ENCODE measurements around the gene ABCA1. TPM values are rescaled to one million over a fixed set of nuclear protein-coding genes. Genes with fewer than 3 reads are reported as not detected.

ABCA1 gene
- total and polyA plus RNA-seq, 2 of the 4 experiments (the other 2 are of a cell fraction): 5.8 to 52.2 TPM

- Histone ChIP-seq H4K5ac (ENCODE audit: low read depth, low read length) (no peak overlapping the region), H3K18ac (ENCODE audit: low read depth, low read length) (peak overlapping the region; percentile 72; the same call in 1 of the 2 replicates), H3K27ac (ENCODE audit: insufficient read depth, low read length) (peak overlapping the region; percentile 48), H3K27me3 (ENCODE audit: control insufficient read depth, insufficient read depth, low read length) (no peaks in the 10 kb centered on the region), H3K4me2 (ENCODE audit: low read depth, low read length) (peak overlapping the region; percentile 17), H4K20me1 (ENCODE audit: insufficient read depth, low read length) (peaks cover 18% of the 10 kb centered on the region), H3K4me3 (ENCODE audit: insufficient read depth, low read depth, low read length) (no peak overlapping the region), H2AK5ac (ENCODE audit: low read depth, low read length) (peak overlapping the region; percentile 40), H3K9me1 (ENCODE audit: insufficient read depth, low read length) (peaks cover 21% of the 10 kb centered on the region), H3K36me3 (ENCODE audit: control insufficient read depth, insufficient read depth, low read length) (peaks cover 26% of the 10 kb centered on the region), H3K9ac (ENCODE audit: low read depth, low read length) (no peak overlapping the region), H2AK9ac (replicated peaks; ENCODE audit: low read depth, low read length, poor library complexity) (peak overlapping the region; percentile 22), H4K91ac (ENCODE audit: insufficient read depth, low read depth, low read length) (peak overlapping the region; percentile 50), H2AFZ (replicated peaks; ENCODE audit: low read length, poor library complexity) (peak overlapping the region; percentile 4), H3K79me1 (ENCODE audit: low read depth in 1 of 2, low read length in 2 of 2) (peaks cover 6 to 55% of the 10 kb centered on the region in 2 experiments), H3K9me3 (ENCODE audit: control insufficient read depth, insufficient read depth, low read length) (no peaks in the 10 kb centered on the region), H3K4me1 (ENCODE audit: control insufficient read depth, insufficient read depth, low read length) (peaks cover 43% of the 10 kb centered on the region), H2BK120ac (ENCODE audit: low read depth, low read length) (peak overlapping the region; percentile 84), H3K56ac (ENCODE audit: extremely low read depth, insufficient read depth, low read length) (no peak overlapping the region), H3K4ac (ENCODE audit: low read depth, low read length) (peak overlapping the region; percentile 78), H4K8ac (ENCODE audit: low read depth in 2 of 2, low read length in 2 of 2) (peak overlapping the region in 1 of 2 experiments; percentile 60; a peak in 1 of 4 replicates), H2BK20ac (ENCODE audit: low read depth, low read length) (peak overlapping the region; percentile 74), H2BK5ac (ENCODE audit: low read depth, low read length, poor library complexity, severe bottlenecking) (peak overlapping the region; percentile 51), H3K14ac (replicated peaks; ENCODE audit: low read depth, low read length) (peak overlapping the region; percentile 51; the same call in 1 of the 2 replicates), H3K23ac (ENCODE audit: low read depth, low read length) (no peak overlapping the region), H2BK15ac (ENCODE audit: low read depth, low read length) (peak overlapping the region; percentile 48; the same call in 2 of the 3 replicates)
- no TSS peak for BruUV-seq (replicated peaks)
- ChIA-PET POLR2A (ENCODE audit: unreplicated experiment) (no interaction called here), CTCF (interaction anchor here (1.2 to 2.7 kb wide), 3 partner anchors 63 to 378 kb away, joined by 4 to 19 read pairs (median 4); partner anchors contain the start of gene ABCA1)
- no peak; the same call in 1 of the 2 replicates for TF ChIP-seq POLR2A (IDR thresholded peaks at IDR 0.05; ENCODE audit: low read depth, low read length)
- TF ChIP-seq MAFK (IDR thresholded peaks at IDR 0.05; ENCODE audit: low read depth, low read length): no peak
- no peak for TF ChIP-seq ELK1 (IDR thresholded peaks at IDR 0.05; ENCODE audit: borderline replicate concordance, low read depth, low read length)
- TF ChIP-seq FOS (IDR thresholded peaks at IDR 0.05; ENCODE audit: low read depth, low read length): peak; percentile 58; the same call in 1 of the 2 replicates
- no peak for TF ChIP-seq CTCF (conservative IDR thresholded peaks at IDR 0.05; ENCODE audit: low read depth, low read length)
- peak; percentile 69 for TF ChIP-seq USF2 (IDR thresholded peaks at IDR 0.05; ENCODE audit: low read depth, low read length)
- TF ChIP-seq CHD1 (IDR thresholded peaks at IDR 0.05; ENCODE audit: low read depth, low read length): peak; percentile 83; the same call in 1 of the 2 replicates
- no peak for TF ChIP-seq SMC3 (IDR thresholded peaks at IDR 0.05; ENCODE audit: low read depth, low read length)
- TF ChIP-seq CEBPB (IDR thresholded peaks at IDR 0.05; ENCODE audit: low read depth, low read length): peak; percentile 49
- TF ChIP-seq MAZ (IDR thresholded peaks at IDR 0.05; ENCODE audit: borderline replicate concordance, low read depth, low read length): peak; percentile 62; the same call in 1 of the 2 replicates
- peak; percentile 71; the same call in 1 of the 2 replicates for TF ChIP-seq MXI1 (IDR thresholded peaks at IDR 0.05; ENCODE audit: borderline replicate concordance, low read depth, low read length)
- TF ChIP-seq BHLHE40 (IDR thresholded peaks at IDR 0.05; ENCODE audit: low read depth, low read length): peak; percentile 100
- no peak for TF ChIP-seq RFX5 (IDR thresholded peaks at IDR 0.05; ENCODE audit: low read depth, low read length)
- dilution Hi-C loops (cut with HindIII; ENCODE audit: low sequenced_read_pairs, unreplicated experiment): no loop called here
- in situ Hi-C loops (cut with MboI; ENCODE audit: low sequenced_read_pairs): loop anchor here (5.0 to 10.0 kb wide), 4 partner anchors 58 to 550 kb away; no protein-coding TSS in a partner anchor
- no CpG with 5 or more reads among the region's 5 CpGs for WGBS, 2 experiments (ENCODE audit: extremely low coverage in 2 of 2, insufficient read length in 1 of 2)
- peak; percentile 67 for ATAC-seq (ENCODE audit: low read depth)
- peak; percentile 98 for DNase-seq
- intact Hi-C loops (cut with micrococcal nuclease): loop anchor here (1.0 to 10.0 kb wide), 3 partner anchors 59 to 198 kb away; no protein-coding TSS in a partner anchor
Measured at GRCh38 chr9:104864675-104865104, 63.3 kb downstream of the ABCA1 start.
